ENCODE data around the gene EIF5B. TPM values are rescaled to one million over a fixed set of nuclear protein-coding genes. Genes with fewer than 3 reads are reported as not detected.

EIF5B gene
- total RNA-seq, 1 donor from 2014 or later = 44.8 TPM

DNA sequence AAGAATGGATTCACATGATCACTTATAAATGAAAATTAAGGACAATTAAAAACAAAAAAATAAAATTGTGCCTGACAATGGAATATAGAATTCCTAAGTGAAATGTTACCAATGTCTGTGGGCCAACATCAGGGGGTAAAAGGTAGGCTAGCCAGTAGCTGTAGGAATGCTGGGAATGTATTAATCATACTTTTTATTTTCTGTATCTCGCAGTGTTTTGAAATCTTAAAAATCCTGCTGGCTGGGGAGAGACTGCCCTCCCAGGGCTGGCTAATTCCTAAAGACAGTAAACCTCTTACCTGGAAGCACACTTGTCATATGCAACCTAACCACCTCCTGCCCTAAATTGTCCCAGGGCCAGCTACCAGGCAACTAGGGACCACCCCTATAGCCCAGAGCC, 82.8 kb downstream of the EIF5B start:
- peaks cover 32% of the 10 kb centered on the region for H3K36me3 Mint-ChIP-seq
- H3K27me3 Mint-ChIP-seq = no peaks in the 10 kb centered on the region

DNA sequence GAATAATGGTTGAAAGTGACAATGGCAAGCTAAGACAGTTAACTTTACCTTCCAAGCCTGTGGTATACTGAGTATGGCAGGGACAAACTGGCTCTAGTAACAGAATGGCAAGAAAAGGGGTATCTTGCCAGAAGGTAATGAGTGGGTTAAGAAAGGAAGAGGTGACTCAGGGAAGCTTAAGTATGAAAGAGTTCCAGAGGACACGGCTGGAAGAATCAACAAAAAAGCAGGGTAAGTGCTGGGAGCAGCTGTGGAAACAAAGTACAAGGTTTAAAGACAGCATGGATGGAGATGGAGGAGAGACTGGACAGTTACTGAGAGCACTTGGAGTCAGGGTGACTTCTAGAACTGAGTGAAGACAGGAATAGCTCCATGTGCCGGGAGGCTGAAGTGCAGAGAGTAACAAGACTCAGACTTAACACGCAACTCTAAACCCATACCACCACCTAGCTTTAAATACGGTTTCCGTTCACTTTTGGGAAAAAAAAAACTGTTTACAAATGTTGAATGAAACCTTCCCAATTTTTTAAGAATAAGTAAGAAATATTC, 83.6 kb downstream of the EIF5B start:
- Mint-ChIP-seq H3K4me1 (ENCODE audit: unreplicated experiment) (no peaks in the 10 kb centered on the region), H3K4me3 (no peak overlapping the region), H3K9me3 (no peaks in the 10 kb centered on the region), H3K27me3 (no peaks in the 10 kb centered on the region), H3K36me3 (peaks cover 27% of the 10 kb centered on the region), H3K27ac (no peak overlapping the region)
- no peak for DNase-seq (ENCODE audit: extremely low spot score, unreplicated experiment)
- TF ChIP-seq, protein P1, sequence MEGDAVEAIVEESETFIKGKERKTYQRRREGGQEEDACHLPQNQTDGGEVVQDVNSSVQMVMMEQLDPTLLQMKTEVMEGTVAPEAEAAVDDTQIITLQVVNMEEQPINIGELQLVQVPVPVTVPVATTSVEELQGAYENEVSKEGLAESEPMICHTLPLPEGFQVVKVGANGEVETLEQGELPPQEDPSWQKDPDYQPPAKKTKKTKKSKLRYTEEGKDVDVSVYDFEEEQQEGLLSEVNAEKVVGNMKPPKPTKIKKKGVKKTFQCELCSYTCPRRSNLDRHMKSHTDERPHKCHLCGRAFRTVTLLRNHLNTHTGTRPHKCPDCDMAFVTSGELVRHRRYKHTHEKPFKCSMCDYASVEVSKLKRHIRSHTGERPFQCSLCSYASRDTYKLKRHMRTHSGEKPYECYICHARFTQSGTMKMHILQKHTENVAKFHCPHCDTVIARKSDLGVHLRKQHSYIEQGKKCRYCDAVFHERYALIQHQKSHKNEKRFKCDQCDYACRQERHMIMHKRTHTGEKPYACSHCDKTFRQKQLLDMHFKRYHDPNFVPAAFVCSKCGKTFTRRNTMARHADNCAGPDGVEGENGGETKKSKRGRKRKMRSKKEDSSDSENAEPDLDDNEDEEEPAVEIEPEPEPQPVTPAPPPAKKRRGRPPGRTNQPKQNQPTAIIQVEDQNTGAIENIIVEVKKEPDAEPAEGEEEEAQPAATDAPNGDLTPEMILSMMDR (conservative IDR thresholded peaks at IDR 0.05) = no peak

More for the DNA sequence above, 82.8 kb downstream of the EIF5B start:
- Mint-ChIP-seq H3K4me3 (no peak overlapping the region), H3K27ac (no peak overlapping the region), H3K4me1 (ENCODE audit: unreplicated experiment) (no peaks in the 10 kb centered on the region), H3K9me3 (no peaks in the 10 kb centered on the region)
- no peak for DNase-seq (ENCODE audit: extremely low spot score, unreplicated experiment)
- TF ChIP-seq, protein P1 (conservative IDR thresholded peaks at IDR 0.05) = no peak

DNA sequence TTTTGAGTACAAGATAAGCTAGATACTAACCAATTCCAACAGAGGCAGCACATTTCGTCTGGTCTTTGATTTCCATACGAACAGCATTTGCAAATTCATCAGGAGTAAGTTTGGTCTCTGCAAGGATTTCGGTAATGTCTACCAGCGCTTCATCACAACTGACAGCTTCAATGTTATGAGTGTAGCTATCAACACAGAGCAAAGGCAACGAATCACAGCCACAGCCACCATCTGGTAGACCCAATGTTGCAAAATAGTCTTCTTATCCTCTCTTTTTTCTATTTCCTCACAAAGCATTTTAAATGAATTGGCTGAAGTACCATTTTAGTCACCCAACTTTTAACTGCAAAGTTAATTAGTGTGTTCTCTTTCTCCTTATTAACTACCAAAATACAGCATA, 84.3 kb downstream of the EIF5B start:
- Mint-ChIP-seq H3K27me3 (no peaks in the 10 kb centered on the region), H3K9me3 (no peaks in the 10 kb centered on the region), H3K4me3 (no peak overlapping the region), H3K27ac (no peak overlapping the region), H3K4me1 (ENCODE audit: unreplicated experiment) (no peaks in the 10 kb centered on the region), H3K36me3 (peaks cover 26% of the 10 kb centered on the region)
- TF ChIP-seq, protein P1 (conservative IDR thresholded peaks at IDR 0.05) = no peak
- no peak for DNase-seq (ENCODE audit: extremely low spot score, unreplicated experiment)

DNA sequence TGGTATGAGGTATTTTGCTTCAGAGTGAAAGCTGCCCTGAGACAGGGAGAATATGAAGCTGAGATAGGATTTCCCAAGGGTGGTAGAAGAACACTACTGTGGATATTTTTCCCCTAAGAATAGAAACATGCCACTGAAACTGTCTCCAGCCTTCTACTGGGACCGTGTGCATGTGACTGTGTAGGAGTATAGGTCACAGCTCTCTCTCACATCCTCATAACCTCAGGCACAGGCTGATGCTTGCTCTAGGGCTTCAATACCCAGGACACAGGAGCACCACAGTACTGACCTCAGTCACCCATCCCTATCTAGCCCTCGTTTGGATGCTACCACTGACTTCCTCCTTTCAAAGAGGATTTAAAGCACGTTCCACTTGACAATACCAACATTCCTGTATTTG, 85.4 kb downstream of the EIF5B start:
- Mint-ChIP-seq H3K36me3 (peaks cover 29% of the 10 kb centered on the region), H3K27me3 (no peaks in the 10 kb centered on the region), H3K4me1 (ENCODE audit: unreplicated experiment) (no peaks in the 10 kb centered on the region), H3K27ac (no peak overlapping the region), H3K4me3 (no peak overlapping the region), H3K9me3 (no peaks in the 10 kb centered on the region)
- TF ChIP-seq, protein P1 (conservative IDR thresholded peaks at IDR 0.05) = no peak
- no peak for DNase-seq (ENCODE audit: extremely low spot score, unreplicated experiment)

DNA sequence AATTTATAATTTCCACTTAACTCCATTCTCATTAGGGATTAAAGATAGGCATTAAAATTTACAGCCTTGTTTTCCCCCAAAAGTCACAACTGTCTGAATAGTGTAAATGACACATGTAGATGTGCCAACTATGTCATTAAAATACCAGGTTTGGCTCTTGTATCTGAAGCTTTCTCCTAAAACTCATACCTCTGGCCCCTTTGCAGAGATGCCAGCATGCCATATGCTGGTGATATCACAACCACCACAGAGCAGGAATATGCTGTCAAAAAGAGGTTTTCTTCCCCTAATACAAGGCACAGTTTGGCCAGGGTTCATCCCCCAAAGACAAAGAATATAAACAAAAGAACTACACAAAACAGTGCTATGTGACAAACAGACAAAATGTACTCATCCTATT, 87.2 kb downstream of the EIF5B start:
- no peaks in the 10 kb centered on the region for H3K4me1 Mint-ChIP-seq (ENCODE audit: unreplicated experiment)
- no peak overlapping the region for H3K4me3 Mint-ChIP-seq
- DNase-seq (ENCODE audit: extremely low spot score, unreplicated experiment) = no peak
- H3K27me3 Mint-ChIP-seq = no peaks in the 10 kb centered on the region
- no peak overlapping the region for H3K27ac Mint-ChIP-seq
- peaks cover 32% of the 10 kb centered on the region for H3K36me3 Mint-ChIP-seq
- no peaks in the 10 kb centered on the region for H3K9me3 Mint-ChIP-seq
- TF ChIP-seq, protein P1 (conservative IDR thresholded peaks at IDR 0.05) = no peak

DNA sequence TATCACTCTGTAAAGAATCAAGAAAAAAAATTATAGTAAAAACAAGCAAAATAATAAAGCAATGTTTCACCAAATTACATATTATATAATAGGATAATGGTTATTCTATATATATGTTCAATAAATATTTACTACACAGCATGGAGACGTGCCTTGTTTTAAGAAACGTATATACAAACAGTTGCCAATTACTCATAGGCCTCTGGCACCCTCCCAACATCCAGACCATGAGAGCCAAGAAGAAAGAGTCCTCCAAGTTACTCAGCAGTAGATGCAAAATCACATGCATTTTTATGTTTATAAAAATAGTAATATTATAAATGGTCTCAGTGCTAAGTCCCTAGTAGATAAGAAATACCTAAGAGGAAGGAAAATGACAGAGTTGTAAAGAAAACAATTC, 87.8 kb downstream of the EIF5B start:
- Mint-ChIP-seq H3K27ac (no peak overlapping the region), H3K4me1 (ENCODE audit: unreplicated experiment) (no peaks in the 10 kb centered on the region), H3K9me3 (no peaks in the 10 kb centered on the region), H3K27me3 (no peaks in the 10 kb centered on the region), H3K4me3 (no peak overlapping the region), H3K36me3 (peaks cover 29% of the 10 kb centered on the region)
- DNase-seq (ENCODE audit: extremely low spot score, unreplicated experiment) = no peak
- TF ChIP-seq, protein P1 (conservative IDR thresholded peaks at IDR 0.05) = no peak
